NB4 (cell line): ENCODE data around the gene RPL19.
A peak's percentile ranks its signal among the peaks of the same experiment; 100 is the strongest.

Source experiments
- DNase-seq: peaks from one replicate; pipeline ENCODE4 v3.0.0; 2010; ENCODE audit warnings: low read depth
- H3K4me3 ChIP-seq: one replicate; pipeline ENCODE4 v1.5.1; 2011; ENCODE audit warnings: mild to moderate bottlenecking, low read depth, low read length, moderate library complexity
- CTCF ChIP-seq: IDR thresholded peaks from one replicate; pipeline ENCODE4 v1.5.1; 2012; ENCODE audit warnings: low read depth, low read length
- MAX ChIP-seq: IDR thresholded peaks from 2 replicates; pipeline ENCODE4 v1.6.1; 2011; ENCODE audit warnings: low read depth, low read length
- MYC ChIP-seq: IDR thresholded peaks from 2 replicates; pipeline ENCODE4 v1.6.1; 2011; ENCODE audit warnings: low read depth, low read length
- POLR2A ChIP-seq: IDR thresholded peaks from 2 replicates; pipeline ENCODE4 v1.6.1; 2011; ENCODE audit warnings: mild to moderate bottlenecking; ENCODE audit not compliant: insufficient read length; ENCODE audit errors: extremely low read depth

Gene RPL19

DNA sequence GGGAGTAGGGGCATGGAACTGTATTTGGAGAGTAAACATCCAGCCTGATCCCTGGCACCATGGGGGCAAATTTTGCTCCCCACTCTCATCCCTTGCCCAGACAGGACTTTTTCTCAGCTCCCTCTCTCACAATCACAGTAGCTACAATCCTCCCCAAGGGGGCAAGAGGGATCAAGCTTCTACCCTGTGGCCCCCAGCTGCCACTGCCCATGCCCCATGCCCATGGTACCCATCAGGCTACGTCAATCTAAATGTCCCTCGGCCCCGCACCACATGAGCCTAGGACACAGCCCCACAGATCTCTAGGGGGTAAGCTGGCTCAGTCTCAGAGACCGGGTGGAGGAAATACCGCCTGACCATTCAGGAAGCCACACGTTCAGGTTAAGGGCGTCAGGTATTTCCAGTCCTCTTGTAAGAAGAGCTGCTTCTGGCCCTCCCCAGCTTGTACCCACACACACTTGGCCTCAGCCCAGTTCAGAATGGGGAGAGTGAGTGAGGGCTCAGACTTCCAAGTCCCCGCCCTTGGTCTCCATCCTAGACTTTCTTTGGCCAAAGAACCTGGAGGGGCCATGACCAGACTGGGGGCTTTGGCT is 4.4 kb upstream of the RPL19 start:
- no peak overlapping the region for H3K4me3 ChIP-seq
- DNase-seq = no peak
- no peak for TF ChIP-seq MYC
- TF ChIP-seq POLR2A = no peak
- TF ChIP-seq CTCF = no peak
- TF ChIP-seq MAX = no peak

GRCh38 chr17:39196241-39196807 is 3.8 kb upstream of the RPL19 start:
- DNase-seq = no peak
- TF ChIP-seq POLR2A (no peak), MAX (no peak)
- H3K4me3 ChIP-seq = no peak overlapping the region

DNA sequence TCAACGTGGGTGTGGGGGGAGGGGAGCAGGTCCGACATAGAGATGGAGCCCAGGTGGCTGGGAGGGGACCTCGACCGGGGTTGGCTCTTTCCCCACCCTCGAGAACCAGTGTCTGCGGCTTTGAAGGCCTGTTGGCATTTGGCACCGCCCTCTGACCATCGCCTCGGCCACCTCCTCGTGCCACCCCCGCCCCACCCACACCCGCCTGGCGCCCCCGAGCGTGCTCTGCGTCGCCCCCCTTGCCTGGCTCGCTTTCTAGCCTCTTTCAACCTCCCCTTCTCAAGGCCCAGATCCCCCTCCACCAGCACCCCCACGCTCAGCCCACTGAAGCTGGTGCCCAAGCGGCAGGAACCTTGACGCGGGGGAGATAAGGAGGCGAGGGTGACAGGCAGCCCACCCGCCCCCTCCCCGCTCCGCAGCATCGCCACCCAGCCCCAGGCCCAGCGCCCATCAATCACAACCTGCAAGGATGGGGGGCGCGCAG is 3.2 kb upstream of the RPL19 start:
- TF ChIP-seq POLR2A (no peak), MAX (no peak), CTCF (no peak), MYC (no peak)

GRCh38 chr17:39197380-39198185 is 2.5 kb upstream of the RPL19 start, which contains the start of gene CACNB1:
CACNB1 (minus strand) TSS chr17:39197669; CDS start chr17:39197495, 174 bp downstream.
- TF ChIP-seq CTCF = no peak
- peak; percentile 31 for TF ChIP-seq POLR2A
- peak within 1 kb of the TSS; percentile 51 for H3K4me3 ChIP-seq
- peak; percentile 87 for DNase-seq

More for the DNA sequence above, 3.2 kb upstream of the RPL19 start:
- H3K4me3 ChIP-seq = peak overlapping the region; percentile 51
- no peak for DNase-seq

GRCh38 chr17:39198186-39198566 is 1.9 kb upstream of the RPL19 start:
- TF ChIP-seq POLR2A (no peak), CTCF (no peak), MAX (no peak), MYC (no peak)
- H3K4me3 ChIP-seq = no peak overlapping the region
- DNase-seq = peak; percentile 67

DNA sequence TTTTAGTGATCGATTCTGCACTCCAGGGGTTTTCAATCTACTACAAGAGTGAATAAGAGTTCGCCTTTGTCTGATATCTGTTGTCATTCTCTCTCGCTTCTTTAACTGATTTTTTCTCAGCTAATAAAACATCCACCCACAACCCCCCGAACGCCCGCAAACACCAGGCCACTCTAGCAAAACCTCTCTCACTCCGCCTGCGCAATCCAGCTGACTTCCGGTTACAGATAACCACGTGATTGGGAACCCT is 338 bp upstream of the RPL19 start:
- TF ChIP-seq CTCF = no peak
- TF ChIP-seq MAX = peak; percentile 99
- peak; percentile 48; the same call in 1 of the 2 replicates for TF ChIP-seq MYC
- DNase-seq = peak; percentile 98
- H3K4me3 ChIP-seq = peak overlapping the region; percentile 99
